ENCODE results near the gene INPP5A. TPM values are rescaled to one million over a fixed set of nuclear protein-coding genes. Genes with fewer than 3 reads are reported as not detected.

The INPP5A gene
- total and polyA plus RNA-seq, 2 of the 13 experiments (the other 11 are each of a cell fraction or from before 2014, with no cell fraction given): 17.5 to 37.9 TPM

- CTCF ChIA-PET (ENCODE audit: low intra/inter-chr PET ratio, low total read pairs): no interaction called here
- no peaks in the 10 kb centered on the region for H3K79me2 ChIP-seq (ENCODE audit: insufficient read depth, low read length)
- peaks cover 0 to 2% of the 10 kb centered on the region in 2 experiments; a peak in 2 of 5 replicates for H3K36me3 ChIP-seq (replicated peaks in 1 of 2; ENCODE audit: control insufficient read depth in 1 of 2, insufficient read depth in 2 of 2, low read length in 2 of 2)
- no peaks in the 10 kb centered on the region for H3K27me3 ChIP-seq (ENCODE audit: control insufficient read depth in 1 of 2, insufficient read depth in 2 of 2, low read length in 2 of 2)
- no peak for DNase-seq (ENCODE audit: low spot score)
- 96% methylated on average over 7 of the region's 18 CpGs for WGBS (ENCODE audit: low lambda C conversion rate)
- no peak overlapping the region for H2AFZ ChIP-seq (ENCODE audit: low read length)
- H3K9me3 ChIP-seq (ENCODE audit: low read length): no peaks in the 10 kb centered on the region
- in situ Hi-C loops (cut with HindIII; ENCODE audit: extremely low pct_ligation_motif_present, low pct_unique_long_range_greater_than_20kb) (no loop called here), intact Hi-C loops (cut with micrococcal nuclease; ENCODE audit: unreplicated experiment) (no loop called here)
- no peak for FAIRE-seq
- POLR2A ChIA-PET: no interaction called here
- H3K4me3 ChIP-seq (replicated peaks in 1 of 3; ENCODE audit: insufficient read depth in 1 of 3, low read depth in 2 of 3, low read length in 3 of 3): no peak overlapping the region
- H3K4me1 ChIP-seq (ENCODE audit: insufficient read depth, low read length): peaks cover 12% of the 10 kb centered on the region
- H3K9ac ChIP-seq (ENCODE audit: insufficient read depth, low read depth, low read length): no peak overlapping the region
- H4K20me1 ChIP-seq (ENCODE audit: insufficient read depth, low read length): no peaks in the 10 kb centered on the region
- ATAC-seq: no peak
- no peak overlapping the region for H3K27ac ChIP-seq (ENCODE audit: extremely low read length, insufficient read depth, low read length)
- no peak overlapping the region for H3K4me2 ChIP-seq (ENCODE audit: low read depth, low read length)
- BruUV-seq (replicated peaks): no TSS peak
- TF ChIP-seq GLMP (CRISPR knock-in tag; IDR thresholded peaks at IDR 0.05; ENCODE audit: borderline replicate concordance): no peak
- TF ChIP-seq ZNF598 (CRISPR knock-in tag; IDR thresholded peaks at IDR 0.05; ENCODE audit: borderline replicate concordance): no peak
- no peak for TF ChIP-seq FOXC1 (CRISPR knock-in tag; IDR thresholded peaks at IDR 0.05; ENCODE audit: borderline replicate concordance)
- no peak for TF ChIP-seq ZBTB40 (IDR thresholded peaks at IDR 0.05)
- TF ChIP-seq ZBTB40 (CRISPR knock-in tag; IDR thresholded peaks at IDR 0.05): no peak
- no peak for TF ChIP-seq ZNF18 (CRISPR knock-in tag; IDR thresholded peaks at IDR 0.05; ENCODE audit: insufficient replicate concordance)
- TF ChIP-seq ZNF710 (CRISPR knock-in tag; IDR thresholded peaks at IDR 0.05; ENCODE audit: borderline replicate concordance): no peak
- TF ChIP-seq ZBTB2 (CRISPR knock-in tag; IDR thresholded peaks at IDR 0.05; ENCODE audit: low read depth): no peak
Observed at GRCh38 chr10:132776821-132777220, 239.2 kb downstream of the INPP5A start.

All from HepG2 (cell line).